ENCODE data around the gene ETV6. TPM values are rescaled to one million over a fixed set of nuclear protein-coding genes. Genes with fewer than 3 reads are reported as not detected.

ETV6 gene
- total and polyA plus RNA-seq, 3 donors from 2014 or later, result 7.8 to 20.9 (median 16.3) TPM

DNA sequence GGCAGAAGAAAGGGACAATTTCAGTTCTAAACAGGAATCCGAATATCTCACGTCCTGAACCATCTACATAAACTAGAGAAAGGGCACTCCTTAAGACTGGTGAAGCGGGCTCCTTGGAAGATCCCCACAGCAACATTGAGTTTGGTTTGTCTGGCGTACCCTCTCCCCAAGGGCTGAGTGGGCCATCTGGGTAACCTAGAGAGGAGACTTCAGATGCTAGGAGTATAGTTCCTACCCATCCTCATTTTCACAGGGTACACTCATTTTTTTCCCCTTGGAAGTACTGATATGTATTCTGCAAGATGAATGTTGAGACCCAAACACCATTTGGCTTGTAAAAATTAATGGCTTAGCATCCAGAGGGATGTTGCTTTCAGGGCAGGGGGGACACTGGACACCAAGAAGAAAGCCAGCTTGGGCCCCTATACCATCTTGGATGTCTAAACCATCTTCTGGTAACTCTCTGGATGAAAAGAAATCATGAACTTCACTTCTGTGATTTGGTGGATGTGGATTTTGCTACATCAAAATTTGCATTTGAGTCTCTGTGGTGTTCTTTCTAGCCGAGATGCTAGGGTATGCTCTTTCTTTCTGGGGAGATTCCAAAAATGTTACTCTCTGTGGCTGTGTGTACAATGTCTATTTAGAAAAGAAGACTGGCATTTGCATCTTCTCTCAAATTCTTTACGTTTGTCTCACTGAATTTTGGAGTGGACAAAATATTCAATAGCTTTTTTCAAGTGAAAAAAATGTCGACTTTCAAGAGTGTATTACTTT, 97.7 kb downstream of the ETV6 start:
- Histone ChIP-seq H3K27ac (no peak overlapping the region), H3K27me3 (no peaks in the 10 kb centered on the region)

DNA sequence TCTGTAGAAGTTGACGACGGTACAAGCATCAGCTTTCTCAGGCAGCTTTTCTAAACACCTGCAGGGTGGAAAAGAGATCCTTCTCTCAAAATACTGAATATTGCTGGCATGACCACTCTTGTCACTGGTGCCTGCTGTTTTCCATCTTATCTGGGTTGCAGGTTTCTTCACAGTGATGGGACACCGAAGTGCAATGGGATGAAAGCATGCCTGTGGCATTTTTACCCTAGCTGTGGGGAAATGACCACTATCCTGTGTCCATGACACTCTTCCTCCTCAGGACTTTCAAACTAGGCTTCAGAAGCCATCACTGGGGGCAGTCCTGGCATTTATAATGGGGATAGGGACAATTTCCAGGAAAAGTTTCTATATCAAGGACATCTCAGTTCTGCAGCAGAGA, 98.5 kb downstream of the ETV6 start:
- Histone ChIP-seq H3K9me3 (no peaks in the 10 kb centered on the region), H3K4me3 (no peak overlapping the region), H3K4me1 (no peaks in the 10 kb centered on the region), H3K27ac (no peak overlapping the region), H3K36me3 (ENCODE audit: low read depth, missing control alignments) (no peaks in the 10 kb centered on the region), H3K27me3 (no peaks in the 10 kb centered on the region)
- WGBS, 2 donors, result 93 to 96% methylated on average over 3 of the region's 3 CpGs
- no peak for TF ChIP-seq POLR2A (IDR thresholded peaks at IDR 0.05)
- TF ChIP-seq CTCF (IDR thresholded peaks at IDR 0.05), result no peak
- DNase-seq, result no peak
- intact Hi-C loops (cut with DNase I; ENCODE audit: low total_unique reads), result no loop called here

More for the DNA sequence above, 97.7 kb downstream of the ETV6 start:
- Histone ChIP-seq H3K9me3 (no peaks in the 10 kb centered on the region), H3K4me1 (no peaks in the 10 kb centered on the region), H3K4me3 (no peak overlapping the region), H3K36me3 (ENCODE audit: low read depth, missing control alignments) (no peaks in the 10 kb centered on the region)
- 85 to 86% methylated on average over 7 of the region's 7 CpGs for WGBS, 2 donors
- TF ChIP-seq CTCF (IDR thresholded peaks at IDR 0.05), result no peak
- no peak for TF ChIP-seq POLR2A (IDR thresholded peaks at IDR 0.05)
- intact Hi-C loops (cut with DNase I; ENCODE audit: low total_unique reads), result no loop called here
- no peak for DNase-seq

DNA sequence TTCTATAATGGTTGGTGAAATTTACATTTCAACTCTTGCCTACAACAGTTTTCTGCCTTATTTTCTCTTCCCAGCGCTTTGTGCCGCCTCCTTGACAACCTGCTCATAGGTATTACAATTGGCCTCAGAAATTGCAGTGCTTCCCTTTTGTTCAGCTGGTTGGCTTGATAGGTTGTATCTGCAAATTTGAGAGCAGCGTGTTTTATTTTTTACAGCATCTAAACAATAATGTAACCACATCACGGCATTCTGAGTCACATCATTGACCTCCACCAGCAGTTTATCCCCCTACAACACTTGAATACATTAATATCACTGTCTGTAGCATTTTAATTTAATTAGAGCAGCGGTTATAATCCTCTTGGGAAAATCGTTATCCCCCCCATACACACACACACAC, 99.4 kb downstream of the ETV6 start:
- H3K27me3 ChIP-seq, result no peaks in the 10 kb centered on the region
- DNase-seq, result no peak
- H3K9me3 ChIP-seq, result no peaks in the 10 kb centered on the region
- H3K4me1 ChIP-seq, result peaks cover 7% of the 10 kb centered on the region
- TF ChIP-seq POLR2A (IDR thresholded peaks at IDR 0.05), result no peak
- TF ChIP-seq CTCF (IDR thresholded peaks at IDR 0.05), result no peak
- no peak overlapping the region for H3K4me3 ChIP-seq
- intact Hi-C loops (cut with DNase I; ENCODE audit: low total_unique reads), result no loop called here
- H3K36me3 ChIP-seq (ENCODE audit: low read depth, missing control alignments), result no peaks in the 10 kb centered on the region
- H3K27ac ChIP-seq, result no peak overlapping the region
- 92 to 96% methylated on average over 6 of the region's 6 CpGs for WGBS, 2 donors

DNA sequence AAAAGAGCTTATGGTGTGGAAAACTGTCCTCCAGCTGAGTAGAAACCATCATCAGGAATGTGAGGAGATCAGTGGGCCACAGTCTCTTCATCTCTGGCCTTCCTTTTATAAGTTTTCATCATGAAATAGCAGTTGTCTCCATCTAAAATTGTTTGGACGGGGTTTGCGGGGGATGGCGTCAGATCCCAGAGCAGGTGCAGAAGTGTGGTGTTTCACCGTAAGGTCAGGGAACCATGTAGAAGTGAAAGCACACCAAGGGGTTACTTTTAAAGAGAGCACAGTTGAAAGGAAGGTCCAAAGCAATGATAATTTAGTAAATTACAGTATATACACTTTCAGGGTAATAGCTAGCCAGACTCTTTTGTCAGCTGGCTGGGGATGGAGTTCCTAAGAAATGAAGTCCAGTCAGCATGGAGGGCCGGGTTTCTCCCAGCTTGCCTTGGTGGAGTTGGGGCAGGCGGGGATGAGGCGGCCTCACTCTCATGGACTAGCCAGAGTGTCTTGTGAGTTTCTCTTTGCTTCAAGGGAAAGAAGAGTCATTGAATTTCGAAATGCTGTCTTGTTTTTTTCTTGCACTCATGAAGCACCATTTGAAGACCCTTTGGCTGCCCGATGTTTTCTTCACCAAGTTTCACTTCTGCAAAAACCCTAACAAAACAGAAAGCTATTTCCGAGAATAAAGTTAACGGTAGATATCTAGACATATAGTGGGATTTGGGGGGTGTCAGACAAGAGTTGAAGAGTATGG, 100.6 kb downstream of the ETV6 start:
- Histone ChIP-seq H3K9me3 (no peaks in the 10 kb centered on the region), H3K36me3 (ENCODE audit: low read depth, missing control alignments) (no peaks in the 10 kb centered on the region), H3K4me3 (no peak overlapping the region), H3K27me3 (no peaks in the 10 kb centered on the region), H3K27ac (no peak overlapping the region), H3K4me1 (peaks cover 14% of the 10 kb centered on the region)
- WGBS, 2 donors, result 83 to 90% methylated on average over 11 of the region's 11 CpGs
- DNase-seq, result no peak
- no peak for TF ChIP-seq CTCF (IDR thresholded peaks at IDR 0.05)
- intact Hi-C loops (cut with DNase I; ENCODE audit: low total_unique reads), result no loop called here

All from testis (tissue), 3 donors.